ENCODE measurements around the gene DYRK3. TPM values are rescaled to one million over a fixed set of nuclear protein-coding genes. Genes with fewer than 3 reads are reported as not detected.

The DYRK3 gene
- polyA plus RNA-seq, 4 donors = 8.0 to 9.7 (median 8.8) TPM

DNA sequence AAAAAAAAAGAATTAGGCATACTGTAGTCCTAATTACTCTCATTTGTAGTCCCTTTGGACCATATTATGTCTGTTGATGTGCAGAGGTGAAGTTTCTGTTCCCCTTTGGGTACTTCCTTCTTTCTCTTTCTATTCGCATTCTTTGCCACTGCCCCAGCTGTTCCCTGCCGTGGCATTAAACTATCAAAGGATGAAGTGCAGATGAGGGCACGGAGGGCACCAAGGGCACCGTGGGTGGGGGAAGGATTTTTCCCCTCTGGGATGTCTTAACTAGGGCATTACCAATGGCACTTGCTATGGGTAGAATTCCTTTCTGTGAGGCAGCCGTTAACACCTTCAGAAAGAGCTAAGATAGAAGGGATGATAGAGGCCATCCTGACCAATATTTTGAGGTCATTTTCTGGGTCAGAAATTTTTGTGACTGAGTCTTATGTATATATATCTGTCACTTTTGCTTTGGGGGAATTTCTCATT lies 44.4 kb downstream of the DYRK3 start:
- DNase-seq (ENCODE audit: low read depth in 4 of 4, low spot score in 3 of 4) = no peak

DNA sequence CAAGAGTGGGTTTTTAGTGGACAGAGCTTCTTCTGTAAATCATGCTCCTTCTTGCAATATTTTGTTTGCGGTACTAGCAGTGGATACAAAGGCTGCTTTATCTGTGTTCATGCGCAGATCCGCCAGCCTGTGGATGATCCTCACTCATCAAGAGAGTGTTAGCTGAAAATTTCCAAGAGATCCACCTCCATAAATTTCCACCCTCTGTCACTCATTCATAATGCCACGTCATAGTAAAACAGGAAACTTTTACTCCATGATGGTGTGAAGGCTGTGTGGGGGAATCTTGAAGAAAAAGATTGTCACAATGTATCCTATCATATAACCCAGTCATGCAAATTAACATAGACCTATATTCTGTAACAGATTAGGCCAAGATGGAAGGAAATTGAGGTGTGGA lies 44.9 kb downstream of the DYRK3 start:
- DNase-seq (ENCODE audit: low read depth in 4 of 4, low spot score in 3 of 4) = no peak

- DNase-seq (ENCODE audit: low read depth in 4 of 4, low spot score in 3 of 4) = no peak
Measured at GRCh38 chr1:206681359-206681758, 46.0 kb downstream of the DYRK3 start.

GRCh38 chr1:206682111-206682510 lies 46.8 kb downstream of the DYRK3 start:
- DNase-seq (ENCODE audit: low read depth in 4 of 4, low spot score in 3 of 4) = no peak

- no peak for DNase-seq (ENCODE audit: low read depth in 4 of 4, low spot score in 3 of 4)
Measured at GRCh38 chr1:206683313-206683712, 48.0 kb downstream of the DYRK3 start.

DNA sequence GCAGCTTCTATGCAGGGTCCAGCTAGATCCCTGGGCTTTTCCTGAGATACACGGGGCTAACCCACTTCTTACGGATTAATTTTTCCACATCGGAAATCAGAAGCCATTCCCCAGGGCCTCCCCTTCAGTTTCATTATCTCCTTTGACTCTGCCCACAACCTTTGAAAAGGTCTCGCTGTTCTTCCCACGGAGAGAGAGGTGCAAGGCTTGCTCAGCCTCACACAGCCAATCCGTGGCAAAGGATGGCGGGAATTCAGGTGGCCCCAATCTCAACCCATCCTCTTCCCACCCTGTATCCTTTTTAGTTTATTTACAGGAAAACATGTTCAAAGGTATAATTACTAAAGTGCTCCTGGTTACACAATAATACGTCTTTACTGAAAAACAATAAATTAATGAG lies 48.7 kb downstream of the DYRK3 start:
- no peak for DNase-seq (ENCODE audit: low read depth in 4 of 4, low spot score in 3 of 4)

GRCh38 chr1:206684478-206685333 lies 49.4 kb downstream of the DYRK3 start, which contains the start of gene MAPKAPK2:
Gene MAPKAPK2 (plus strand): TSS chr1:206684905. CDS start chr1:206685230, 325 bp downstream.
- DNase-seq (ENCODE audit: low read depth in 4 of 4, low spot score in 3 of 4) = no peak

- DNase-seq (ENCODE audit: low read depth in 4 of 4, low spot score in 3 of 4) = no peak
Measured at GRCh38 chr1:206685334-206685768, 50.0 kb downstream of the DYRK3 start.

GRCh38 chr1:206685769-206686477 lies 50.6 kb downstream of the DYRK3 start:
- DNase-seq (ENCODE audit: low read depth in 4 of 4, low spot score in 3 of 4) = no peak

GRCh38 chr1:206686478-206687249 lies 51.3 kb downstream of the DYRK3 start:
- DNase-seq (ENCODE audit: low read depth in 4 of 4, low spot score in 3 of 4) = no peak

DNA sequence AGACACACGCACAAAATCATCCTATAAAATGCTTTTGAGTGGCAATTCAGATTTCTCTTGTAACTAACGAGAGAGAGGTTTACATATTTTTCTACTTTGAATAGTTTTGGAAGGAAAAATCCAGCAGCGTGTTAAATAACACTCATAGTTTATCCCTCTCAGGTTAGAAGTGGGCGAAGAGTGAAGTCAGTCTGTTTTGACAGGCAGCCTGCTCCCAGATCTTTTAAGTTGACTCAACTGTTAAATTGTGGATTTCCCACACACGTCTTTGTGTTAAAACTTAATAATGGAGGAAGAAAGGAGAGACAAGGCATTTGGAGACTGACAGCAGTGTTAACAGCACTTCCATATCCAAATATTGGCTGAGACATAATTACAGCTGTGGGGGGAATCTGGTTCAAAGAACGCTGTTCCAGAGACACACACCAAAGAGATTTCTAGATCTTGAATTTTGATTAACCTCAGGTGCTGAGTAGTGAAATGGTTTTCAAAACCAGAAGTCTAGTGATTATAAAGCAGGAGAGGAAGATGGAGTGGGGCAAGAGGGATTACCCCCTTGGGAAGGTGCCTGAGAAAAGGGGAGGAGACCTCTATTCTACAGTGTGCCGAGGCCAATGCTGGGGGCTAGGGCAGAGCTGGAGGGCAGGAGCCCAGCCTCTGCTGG lies 52.0 kb downstream of the DYRK3 start:
- DNase-seq (ENCODE audit: low read depth in 4 of 4, low spot score in 3 of 4) = no peak

GRCh38 chr1:206687915-206688442 lies 52.6 kb downstream of the DYRK3 start:
- DNase-seq (ENCODE audit: low read depth in 4 of 4, low spot score in 3 of 4) = no peak

GRCh38 chr1:206690516-206690915 lies 55.2 kb downstream of the DYRK3 start:
- no peak for DNase-seq (ENCODE audit: low read depth in 4 of 4, low spot score in 3 of 4)

DNA sequence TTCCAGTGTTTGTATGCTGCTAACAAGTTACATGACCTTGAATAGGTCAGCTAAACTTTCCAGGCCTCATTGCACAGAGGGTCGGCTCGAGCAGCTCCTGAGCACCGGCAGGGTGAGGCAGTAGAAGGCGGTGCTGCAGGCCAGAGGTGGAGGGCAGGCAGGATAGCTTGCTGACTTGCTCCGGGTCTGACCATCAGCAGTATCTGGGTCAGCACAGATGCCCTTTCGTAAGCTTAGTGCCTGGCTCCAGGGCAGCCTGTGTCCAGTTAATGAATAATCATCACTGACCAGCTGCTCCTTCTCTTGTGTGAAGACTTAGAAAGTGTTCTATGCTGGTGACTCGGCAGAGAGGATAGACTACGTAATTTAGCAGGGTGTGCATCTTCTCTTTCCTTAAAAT lies 56.3 kb downstream of the DYRK3 start:
- no peak for DNase-seq (ENCODE audit: low read depth in 4 of 4, low spot score in 3 of 4)

GRCh38 chr1:206693029-206693428 lies 57.7 kb downstream of the DYRK3 start:
- DNase-seq (ENCODE audit: low read depth in 4 of 4, low spot score in 3 of 4) = no peak

GRCh38 chr1:206693592-206693991 lies 58.3 kb downstream of the DYRK3 start:
- no peak for DNase-seq (ENCODE audit: low read depth in 4 of 4, low spot score in 3 of 4)

DNA sequence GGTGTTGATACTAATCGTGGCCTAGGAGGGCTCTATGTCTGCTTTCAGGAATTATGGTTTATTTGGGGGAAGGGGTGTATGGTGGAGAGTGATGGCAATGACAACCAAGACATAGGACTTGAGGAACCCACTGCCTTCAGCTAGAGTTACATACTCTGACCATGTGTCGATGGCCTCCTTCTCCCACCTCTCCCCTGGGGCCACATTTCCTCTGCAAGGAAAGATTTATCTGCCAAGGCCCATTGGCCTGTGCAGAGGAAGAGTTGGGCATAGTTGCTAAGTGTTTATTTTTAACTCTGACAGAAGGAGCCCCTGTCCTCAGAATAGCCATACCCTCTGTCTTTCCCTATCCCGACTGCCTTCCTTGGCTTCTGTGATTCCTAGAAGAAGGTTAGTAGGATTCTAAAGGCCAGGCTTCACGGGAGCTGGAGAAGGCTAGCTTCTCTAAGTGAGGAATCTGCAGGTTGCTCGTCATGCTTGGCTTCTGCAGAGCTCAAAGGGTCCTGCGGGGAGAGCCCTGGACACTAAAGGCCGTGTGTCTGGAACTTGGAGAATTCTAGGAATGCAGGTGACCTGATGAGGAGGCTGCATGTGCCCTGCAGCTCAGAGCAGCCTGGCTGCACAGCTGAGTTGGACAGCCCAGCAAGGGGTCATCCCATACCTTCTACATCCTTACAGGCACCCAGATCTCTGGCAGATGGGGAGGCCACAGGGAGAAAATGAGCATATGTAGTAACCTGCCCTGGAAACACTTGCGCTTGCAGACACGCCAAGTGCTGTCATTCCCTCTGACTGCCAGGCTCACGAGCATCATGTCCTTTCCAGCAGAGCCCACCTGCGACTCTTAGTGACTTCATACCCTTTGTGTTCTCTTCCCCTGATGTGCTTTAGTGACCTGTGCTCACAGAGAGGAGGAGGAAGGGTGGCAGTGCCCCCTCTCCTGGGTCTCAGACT lies 59.1 kb downstream of the DYRK3 start:
- no peak for DNase-seq (ENCODE audit: low read depth in 4 of 4, low spot score in 3 of 4)

GRCh38 chr1:206695733-206696132 lies 60.4 kb downstream of the DYRK3 start:
- DNase-seq (ENCODE audit: low read depth in 4 of 4, low spot score in 3 of 4) = no peak

Measured in right renal pelvis (tissue), 4 donors.